ENCODE results near the gene MEGF6. TPM values are rescaled to one million over a fixed set of nuclear protein-coding genes. Genes with fewer than 3 reads are reported as not detected.

MEGF6 gene
- total and polyA plus RNA-seq, 4 donors: 17.7 to 54.2 (median 48.2) TPM

DNA sequence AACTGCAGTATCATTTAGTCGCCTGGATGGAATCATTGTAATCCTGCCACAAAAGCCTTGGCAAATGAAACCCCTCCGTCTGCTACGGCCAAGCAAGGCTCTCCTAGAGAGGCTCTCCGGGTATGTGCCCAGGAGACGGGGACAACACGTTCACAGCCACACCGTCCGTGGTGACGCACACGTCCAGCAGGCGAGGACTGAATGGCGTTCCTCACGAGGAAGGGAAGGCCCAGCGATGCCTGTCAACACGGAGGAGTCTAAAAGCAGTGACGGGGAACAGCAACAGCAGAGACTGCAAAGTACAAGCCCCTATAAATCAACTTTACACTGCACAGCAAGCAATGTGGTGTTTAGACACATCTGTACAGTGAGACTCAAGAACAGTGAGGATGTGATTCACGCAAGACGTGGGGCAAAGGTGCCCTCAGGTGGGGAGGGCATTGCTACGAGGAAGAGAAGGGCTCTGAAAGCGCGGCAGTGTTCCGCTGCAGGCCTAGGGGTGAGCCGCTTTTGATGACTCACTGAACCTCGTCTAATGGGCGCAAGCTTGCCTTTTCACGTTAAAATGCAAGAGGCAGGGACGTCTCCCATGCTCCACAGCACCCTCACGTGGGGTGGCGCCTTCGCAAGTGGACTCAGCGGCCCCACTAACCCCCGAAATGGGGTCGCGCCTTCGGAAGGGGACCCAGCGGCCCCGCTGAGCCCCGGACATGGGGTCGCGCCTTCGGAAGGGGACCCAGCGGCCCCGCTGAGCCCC is 31.8 kb upstream of the MEGF6 start:
- H3K27ac ChIP-seq (ENCODE audit: low read depth in 1 of 2, low read length in 1 of 2): no peak overlapping the region
- TF ChIP-seq CTCF (IDR thresholded peaks at IDR 0.05; ENCODE audit: control extremely low read depth, extremely low read depth): no peak
- peaks cover 8 to 40% (median 9%) of the 10 kb centered on the region in 4 donors for H3K36me3 ChIP-seq (ENCODE audit: control insufficient read depth in 4 of 4, insufficient read depth in 4 of 4, low read length in 4 of 4)
- DNase-seq: no peak
- H3K9ac ChIP-seq (ENCODE audit: insufficient read depth in 1 of 2, low read length in 2 of 2): no peak overlapping the region
- 93 to 96% methylated on average over 40 to 43 of the region's 43 CpGs for WGBS, 2 donors
- no peak for ATAC-seq (ENCODE audit: insufficient read depth, low FRiP score)
- no peaks in the 10 kb centered on the region for H3K9me3 ChIP-seq (ENCODE audit: control insufficient read depth in 4 of 4, insufficient read depth in 3 of 4, low read length in 3 of 4)
- no peaks in the 10 kb centered on the region for H3K27me3 ChIP-seq (ENCODE audit: control insufficient read depth in 3 of 3, insufficient read depth in 3 of 3, low read length in 2 of 3)
- H3K4me3 ChIP-seq: no peak overlapping the region
- H3K4me1 ChIP-seq (ENCODE audit: control insufficient read depth in 5 of 5, insufficient read depth in 5 of 5, low read length in 5 of 5): no peaks in the 10 kb centered on the region

GRCh38 chr1:3641816-3642215 is 30.5 kb upstream of the MEGF6 start:
- TF ChIP-seq CTCF (IDR thresholded peaks at IDR 0.05; ENCODE audit: control extremely low read depth, extremely low read depth): no peak
- no peaks in the 10 kb centered on the region for H3K9me3 ChIP-seq (ENCODE audit: control insufficient read depth in 4 of 4, insufficient read depth in 3 of 4, low read length in 3 of 4)
- H3K27ac ChIP-seq (ENCODE audit: low read depth in 1 of 2, low read length in 1 of 2): no peak overlapping the region
- H3K4me3 ChIP-seq: no peak overlapping the region
- no peak for DNase-seq
- no peak overlapping the region for H3K9ac ChIP-seq (ENCODE audit: insufficient read depth in 1 of 2, low read length in 2 of 2)
- no peak for ATAC-seq (ENCODE audit: insufficient read depth, low FRiP score)
- no peaks in the 10 kb centered on the region for H3K4me1 ChIP-seq (ENCODE audit: control insufficient read depth in 5 of 5, insufficient read depth in 5 of 5, low read length in 5 of 5)
- H3K36me3 ChIP-seq (ENCODE audit: control insufficient read depth in 4 of 4, insufficient read depth in 4 of 4, low read length in 4 of 4): peaks cover 8 to 47% (median 13%) of the 10 kb centered on the region in 4 donors
- WGBS, 2 donors: 95 to 97% methylated on average over 11 of the region's 11 CpGs
- H3K27me3 ChIP-seq (ENCODE audit: control insufficient read depth in 3 of 3, insufficient read depth in 3 of 3, low read length in 2 of 3): no peaks in the 10 kb centered on the region

DNA sequence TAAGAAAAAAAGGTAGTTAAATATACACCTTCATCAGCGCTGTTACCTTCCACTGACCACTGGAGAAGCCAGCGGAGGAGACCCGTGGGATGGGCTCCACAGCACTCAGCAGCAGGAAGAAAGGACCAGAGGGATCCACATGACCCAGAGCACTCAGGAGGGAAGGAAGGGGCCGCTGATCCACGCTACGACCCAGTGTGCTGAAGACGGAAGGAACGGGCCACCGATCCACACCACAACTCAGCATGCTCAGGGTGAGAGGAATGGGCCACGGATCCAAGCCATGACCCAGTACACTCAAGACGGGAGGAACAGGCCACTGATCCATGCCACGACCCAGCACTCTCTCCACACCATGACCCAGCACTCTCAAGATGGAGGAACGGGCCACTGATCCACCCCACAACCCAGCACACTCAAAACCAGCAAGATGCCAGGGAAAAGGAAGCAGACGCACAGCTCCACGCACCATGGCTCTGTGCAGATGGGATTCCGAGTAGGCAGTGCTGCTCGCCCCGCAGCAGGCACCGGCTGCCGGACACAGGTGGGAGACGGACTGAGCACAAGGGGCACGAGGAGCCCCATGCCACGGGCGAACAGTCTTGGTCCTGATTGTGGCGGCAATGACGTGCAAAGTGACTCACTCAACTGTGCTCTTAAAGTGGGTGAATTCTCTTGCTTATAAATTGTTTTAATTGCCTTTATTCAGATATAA is 29.9 kb upstream of the MEGF6 start:
- no peak for TF ChIP-seq CTCF (IDR thresholded peaks at IDR 0.05; ENCODE audit: control extremely low read depth, extremely low read depth)
- no peaks in the 10 kb centered on the region for H3K9me3 ChIP-seq (ENCODE audit: control insufficient read depth in 4 of 4, insufficient read depth in 3 of 4, low read length in 3 of 4)
- no peaks in the 10 kb centered on the region for H3K27me3 ChIP-seq (ENCODE audit: control insufficient read depth in 3 of 3, insufficient read depth in 3 of 3, low read length in 2 of 3)
- WGBS, 2 donors: 96% methylated on average over 26 of the region's 26 CpGs
- ATAC-seq (ENCODE audit: insufficient read depth, low FRiP score): no peak
- H3K36me3 ChIP-seq (ENCODE audit: control insufficient read depth in 4 of 4, insufficient read depth in 4 of 4, low read length in 4 of 4): peaks cover 4 to 49% (median 15%) of the 10 kb centered on the region in 4 donors
- H3K4me3 ChIP-seq: no peak overlapping the region
- no peak overlapping the region for H3K27ac ChIP-seq (ENCODE audit: low read depth in 1 of 2, low read length in 1 of 2)
- no peaks in the 10 kb centered on the region for H3K4me1 ChIP-seq (ENCODE audit: control insufficient read depth in 5 of 5, insufficient read depth in 5 of 5, low read length in 5 of 5)
- no peak overlapping the region for H3K9ac ChIP-seq (ENCODE audit: insufficient read depth in 1 of 2, low read length in 2 of 2)
- DNase-seq: no peak
